SK-N-MC (cell line): ENCODE measurements around the gene PSEN1.

Experiments
- DNase-seq: peaks from one replicate; pipeline ENCODE4 v3.0.0-alpha.2; 2011; ENCODE audit warnings: low read depth, low spot score
- H3K27ac ChIP-seq: fragments of 200-600 bp; sonication (generic); 2 replicates; pipeline ENCODE4 v1.5.1; 2016; ENCODE audit warnings: mixed run types
- H3K36me3 ChIP-seq: fragments of 200-600 bp; sonication (generic); 2 replicates; pipeline ENCODE4 v1.6.1; 2017; ENCODE audit warnings: antibody characterized with exemption, low read length, mixed read lengths; ENCODE audit not compliant: insufficient read depth
- H3K4me3 ChIP-seq: fragments of 200-600 bp; sonication (generic); 2 replicates; pipeline ENCODE4 v1.5.1; 2016
- H3K9ac ChIP-seq: fragments of 200-600 bp; sonication (generic); 2 replicates; pipeline ENCODE4 v1.8.0; 2017; ENCODE audit warnings: mixed run types, mixed read lengths; ENCODE audit not compliant: insufficient read length
- H3K9me3 ChIP-seq: fragments of 200-600 bp; sonication (generic); 2 replicates; pipeline ENCODE4 v1.6.1; 2017; ENCODE audit warnings: low read depth, mild to moderate bottlenecking, antibody characterized with exemption, low read length, moderate library complexity, mixed read lengths
- EZH2 ChIP-seq: fragments of 200-600 bp; sonication (generic); IDR thresholded peaks from one replicate; pipeline ENCODE4 v1.6.1; 2017; ENCODE audit warnings: antibody characterized with exemption
- FOXP2 ChIP-seq: optimal IDR thresholded peaks from 2 replicates; pipeline ENCODE3; 2011; ENCODE audit warnings: mild to moderate bottlenecking, moderate library complexity; ENCODE audit not compliant: insufficient read depth; ENCODE audit errors: extremely low read length, control extremely low read depth
- POLR2AphosphoS5 ChIP-seq: IDR thresholded peaks from 2 replicates; pipeline ENCODE4 v1.6.1; 2012; ENCODE audit warnings: mild to moderate bottlenecking, low read depth, low read length, borderline replicate concordance

PSEN1 gene

GRCh38 chr14:73243341-73243740 is 107.0 kb downstream of the PSEN1 start:
- Histone ChIP-seq H3K9me3 (no peaks in the 10 kb centered on the region), H3K4me3 (no peak overlapping the region), H3K27ac (no peak overlapping the region), H3K36me3 (no peaks in the 10 kb centered on the region), H3K9ac (no peak overlapping the region)
- TF ChIP-seq EZH2 (no peak), POLR2AphosphoS5 (no peak), FOXP2 (no peak)
- DNase-seq: no peak

- Histone ChIP-seq H3K9ac (no peak overlapping the region), H3K4me3 (no peak overlapping the region), H3K27ac (no peak overlapping the region), H3K36me3 (no peaks in the 10 kb centered on the region), H3K9me3 (no peaks in the 10 kb centered on the region)
- TF ChIP-seq POLR2AphosphoS5 (no peak), FOXP2 (no peak), EZH2 (no peak)
- no peak for DNase-seq
Observed at GRCh38 chr14:73243748-73244147, 107.4 kb downstream of the PSEN1 start.

- DNase-seq: no peak
- Histone ChIP-seq H3K36me3 (no peaks in the 10 kb centered on the region), H3K27ac (no peak overlapping the region), H3K4me3 (no peak overlapping the region), H3K9me3 (no peaks in the 10 kb centered on the region), H3K9ac (no peak overlapping the region)
- no peak for TF ChIP-seq FOXP2
Observed at GRCh38 chr14:73244541-73245290, 108.4 kb downstream of the PSEN1 start.

GRCh38 chr14:73245480-73246325 is 109.4 kb downstream of the PSEN1 start:
- Histone ChIP-seq H3K27ac (no peak overlapping the region), H3K36me3 (no peaks in the 10 kb centered on the region), H3K9ac (no peak overlapping the region), H3K9me3 (no peaks in the 10 kb centered on the region), H3K4me3 (no peak overlapping the region)
- no peak for DNase-seq
- TF ChIP-seq EZH2 (no peak), POLR2AphosphoS5 (no peak), FOXP2 (no peak)

- H3K27ac ChIP-seq: no peak overlapping the region
- H3K9ac ChIP-seq: no peak overlapping the region
- H3K36me3 ChIP-seq: no peaks in the 10 kb centered on the region
- no peak for DNase-seq
- no peaks in the 10 kb centered on the region for H3K9me3 ChIP-seq
- TF ChIP-seq EZH2 (no peak), FOXP2 (no peak), POLR2AphosphoS5 (no peak)
- H3K4me3 ChIP-seq: no peak overlapping the region
Observed at GRCh38 chr14:73246387-73247150, 110.3 kb downstream of the PSEN1 start.

GRCh38 chr14:73248108-73248868 is 112.0 kb downstream of the PSEN1 start:
- TF ChIP-seq POLR2AphosphoS5 (no peak), EZH2 (no peak), FOXP2 (no peak)
- Histone ChIP-seq H3K4me3 (no peak overlapping the region), H3K27ac (no peak overlapping the region), H3K36me3 (no peaks in the 10 kb centered on the region), H3K9ac (no peak overlapping the region), H3K9me3 (no peaks in the 10 kb centered on the region)
- DNase-seq: no peak

- no peak for DNase-seq
- no peak overlapping the region for H3K27ac ChIP-seq
- no peak for TF ChIP-seq POLR2AphosphoS5
- TF ChIP-seq FOXP2: no peak
- TF ChIP-seq EZH2: no peak
Observed at GRCh38 chr14:73249108-73249507, 112.8 kb downstream of the PSEN1 start.

More at GRCh38 chr14:73249108-73249507, 112.8 kb downstream of the PSEN1 start:
- Histone ChIP-seq H3K36me3 (no peaks in the 10 kb centered on the region), H3K4me3 (no peak overlapping the region), H3K9me3 (no peaks in the 10 kb centered on the region), H3K9ac (no peak overlapping the region)
